Fibroblast of pulmonary artery (primary cell): ENCODE results near the gene GLRA2.
A peak's percentile ranks its signal among the peaks of the same experiment; 100 is the strongest.

Experiments
- DNase-seq: peaks from one replicate; pipeline ENCODE4 v3.0.0-alpha.2; 2010; ENCODE audit warnings: low read depth
- H3K4me3 ChIP-seq: replicated peaks from 2 replicates; pipeline ENCODE4 v1.5.1; 2011; ENCODE audit warnings: low read depth, mild to moderate bottlenecking, control low read depth, low read length, moderate library complexity
- CTCF ChIP-seq: IDR thresholded peaks from 2 replicates; pipeline ENCODE4 v1.5.1; 2011; ENCODE audit warnings: mild to moderate bottlenecking, control low read depth, low read length, inconsistent platforms; ENCODE audit errors: missing control alignments

The GLRA2 gene

GRCh38 chrX:14718403-14718802, 189.1 kb downstream of the GLRA2 start:
- no peak for DNase-seq
- TF ChIP-seq CTCF = no peak
- no peak overlapping the region for H3K4me3 ChIP-seq

- no peak for TF ChIP-seq CTCF
- DNase-seq = no peak
- no peak overlapping the region for H3K4me3 ChIP-seq
Measured at GRCh38 chrX:14729058-14729457, 199.7 kb downstream of the GLRA2 start.

GRCh38 chrX:14738643-14739042, 209.3 kb downstream of the GLRA2 start:
- DNase-seq = no peak
- H3K4me3 ChIP-seq = no peak overlapping the region
- TF ChIP-seq CTCF = no peak

- no peak for DNase-seq
- TF ChIP-seq CTCF = no peak
Measured at GRCh38 chrX:14753441-14753840, 224.1 kb downstream of the GLRA2 start.

GRCh38 chrX:14758029-14758491, 228.7 kb downstream of the GLRA2 start:
- DNase-seq = no peak
- no peak for TF ChIP-seq CTCF
- H3K4me3 ChIP-seq = no peak overlapping the region

More at GRCh38 chrX:14753441-14753840, 224.1 kb downstream of the GLRA2 start:
- no peak overlapping the region for H3K4me3 ChIP-seq

- H3K4me3 ChIP-seq = no peak overlapping the region
- DNase-seq = no peak
- no peak for TF ChIP-seq CTCF
Measured at GRCh38 chrX:14775416-14775815, 246.1 kb downstream of the GLRA2 start.

GRCh38 chrX:14776901-14777300, 247.6 kb downstream of the GLRA2 start:
- H3K4me3 ChIP-seq = no peak overlapping the region
- TF ChIP-seq CTCF = no peak
- DNase-seq = peak; percentile 1
